Upper lobe of right lung (tissue), 1 donor: ENCODE data around the gene C15orf40. TPM values are rescaled to one million over a fixed set of nuclear protein-coding genes. Genes with fewer than 3 reads are reported as not detected.
A peak's percentile ranks its signal among the peaks of the same experiment; 100 is the strongest.
"Not testable (repeated sequence)": the region's sequence is repeated elsewhere in the genome, so short reads cannot be mapped to it uniquely, and the experiment has no call there.

Experiments
- ATAC-seq: fragments of 200-7000 bp; cut with Tn5 transposase; one replicate; pipeline ENCODE4 v1.9.1; 2020; ENCODE audit warnings: mild to moderate bottlenecking, moderate library complexity
- DNase-seq: peaks from one replicate; pipeline ENCODE4 v3.0.0-alpha.2; 2020
- H3K27ac ChIP-seq: fragments of 200-600 bp; one replicate; pipeline ENCODE4 v1.8.0; 2022
- H3K27me3 ChIP-seq: fragments of 200-600 bp; one replicate; pipeline ENCODE4 v1.8.0; 2022; ENCODE audit warnings: mild to moderate bottlenecking
- H3K36me3 ChIP-seq: fragments of 200-600 bp; one replicate; pipeline ENCODE4 v1.8.0; 2022
- H3K4me1 ChIP-seq: fragments of 200-600 bp; one replicate; pipeline ENCODE4 v1.8.0; 2022
- H3K4me3 ChIP-seq: fragments of 200-600 bp; one replicate; pipeline ENCODE4 v1.8.0; 2022; ENCODE audit warnings: mild to moderate bottlenecking
- H3K9me3 ChIP-seq: fragments of 200-600 bp; one replicate; pipeline ENCODE4 v1.8.0; 2022
- CTCF ChIP-seq: fragments of 200-600 bp; IDR thresholded peaks from one replicate; pipeline ENCODE4 v1.8.0; 2022; ENCODE audit warnings: antibody characterized with exemption
- intact Hi-C: fragments of 100-400 bp; cut with DNase I; formaldehyde crosslinking; loops from one replicate; pipeline ENCODE4 v1.11.0; 2022
- total RNA-seq: library from RNA; stranded (reverse); fragmentation: NEBNext Ultra II Directional; extraction: Animal tissue kit (Norgen Biotek cat#: 25700); gene quantifications from one replicate; pipeline ENCODE4 v1.2.1, GENCODE V29; 2021
- donor health status: DM: no; HTN: yes; CAD: no; lungs with severe emphysema.

C15orf40 gene
- total RNA-seq, 1 donor from 2014 or later: 23.0 TPM

- no peak for TF ChIP-seq CTCF
- Histone ChIP-seq H3K4me3 (no peak overlapping the region), H3K27ac (no peak overlapping the region), H3K4me1 (peaks cover under 1% of the 10 kb centered on the region), H3K36me3 (peaks cover 57% of the 10 kb centered on the region), H3K9me3 (no peaks in the 10 kb centered on the region), H3K27me3 (no peaks in the 10 kb centered on the region)
- DNase-seq: no peak
- ATAC-seq: no peak
- intact Hi-C loops: no loop called here
Observed at GRCh38 chr15:83016906-83017305, 5.5 kb upstream of the C15orf40 start.

GRCh38 chr15:83015361-83015760 lies 3.9 kb upstream of the C15orf40 start:
- H3K36me3 ChIP-seq: peaks cover 46% of the 10 kb centered on the region
- intact Hi-C loops: no loop called here
- ATAC-seq: no peak

GRCh38 chr15:83014205-83014653 lies 2.8 kb upstream of the C15orf40 start:
- intact Hi-C loops: no loop called here
- H3K27ac ChIP-seq: no peak overlapping the region

More at GRCh38 chr15:83015361-83015760, 3.9 kb upstream of the C15orf40 start:
- Histone ChIP-seq H3K27me3 (no peaks in the 10 kb centered on the region), H3K4me3 (no peak overlapping the region), H3K27ac (no peak overlapping the region), H3K9me3 (no peaks in the 10 kb centered on the region), H3K4me1 (peaks cover 8% of the 10 kb centered on the region)
- TF ChIP-seq CTCF: no peak
- DNase-seq: no peak

GRCh38 chr15:83012636-83013035 lies 1.2 kb upstream of the C15orf40 start:
- intact Hi-C loops: no loop called here
- peaks cover 37% of the 10 kb centered on the region for H3K36me3 ChIP-seq
- no peak for TF ChIP-seq CTCF
- DNase-seq (no peak), ATAC-seq (no peak)
- no peaks in the 10 kb centered on the region for H3K27me3 ChIP-seq
- peaks cover 13% of the 10 kb centered on the region for H3K4me1 ChIP-seq
- no peak overlapping the region for H3K27ac ChIP-seq
- H3K4me3 ChIP-seq: no peak overlapping the region
- no peaks in the 10 kb centered on the region for H3K9me3 ChIP-seq

More at GRCh38 chr15:83014205-83014653, 2.8 kb upstream of the C15orf40 start:
- Histone ChIP-seq H3K36me3 (peaks cover 37% of the 10 kb centered on the region), H3K27me3 (no peaks in the 10 kb centered on the region), H3K4me3 (no peak overlapping the region), H3K9me3 (no peaks in the 10 kb centered on the region), H3K4me1 (peaks cover 13% of the 10 kb centered on the region)
- TF ChIP-seq CTCF: no peak
- no peak for ATAC-seq
- no peak for DNase-seq

- H3K27me3 ChIP-seq: no peaks in the 10 kb centered on the region
- H3K4me1 ChIP-seq: peaks cover 13% of the 10 kb centered on the region
- H3K4me3 ChIP-seq: peak overlapping the region; percentile 99
- no peaks in the 10 kb centered on the region for H3K9me3 ChIP-seq
- TF ChIP-seq CTCF: no peak
- DNase-seq: no peak
- intact Hi-C loops: no loop called here
- ATAC-seq: no peak
- peak overlapping the region; percentile 86 for H3K27ac ChIP-seq
- peaks cover 37% of the 10 kb centered on the region for H3K36me3 ChIP-seq
Observed at GRCh38 chr15:83012076-83012426, 612 bp upstream of the C15orf40 start.

GRCh38 chr15:83010709-83011270 lies 649 bp downstream of the C15orf40 start:
- Histone ChIP-seq H3K27ac (peak overlapping the region; percentile 86), H3K4me1 (peaks cover 13% of the 10 kb centered on the region), H3K4me3 (peak overlapping the region; percentile 99), H3K27me3 (no peaks in the 10 kb centered on the region), H3K36me3 (peaks cover 37% of the 10 kb centered on the region), H3K9me3 (no peaks in the 10 kb centered on the region)
- intact Hi-C loops: no loop called here
- ATAC-seq: peak; percentile 89
- DNase-seq: peak; percentile 87
- TF ChIP-seq CTCF: peak; percentile 77

- H3K27me3 ChIP-seq, DNase-seq, ATAC-seq, H3K4me1 ChIP-seq, H3K9me3 ChIP-seq, H3K4me3 ChIP-seq, H3K27ac ChIP-seq, intact Hi-C loops: not testable (repeated sequence)
- peaks cover 19% of the 10 kb centered on the region for H3K36me3 ChIP-seq
Observed at GRCh38 chr15:83000672-83001031, 10.8 kb downstream of the C15orf40 start.
